ENCODE data around the gene FOXC2. TPM values are rescaled to one million over a fixed set of nuclear protein-coding genes. Genes with fewer than 3 reads are reported as not detected.

Gene FOXC2
- total RNA-seq, 1 donor from 2014 or later: 0.41 TPM

DNA sequence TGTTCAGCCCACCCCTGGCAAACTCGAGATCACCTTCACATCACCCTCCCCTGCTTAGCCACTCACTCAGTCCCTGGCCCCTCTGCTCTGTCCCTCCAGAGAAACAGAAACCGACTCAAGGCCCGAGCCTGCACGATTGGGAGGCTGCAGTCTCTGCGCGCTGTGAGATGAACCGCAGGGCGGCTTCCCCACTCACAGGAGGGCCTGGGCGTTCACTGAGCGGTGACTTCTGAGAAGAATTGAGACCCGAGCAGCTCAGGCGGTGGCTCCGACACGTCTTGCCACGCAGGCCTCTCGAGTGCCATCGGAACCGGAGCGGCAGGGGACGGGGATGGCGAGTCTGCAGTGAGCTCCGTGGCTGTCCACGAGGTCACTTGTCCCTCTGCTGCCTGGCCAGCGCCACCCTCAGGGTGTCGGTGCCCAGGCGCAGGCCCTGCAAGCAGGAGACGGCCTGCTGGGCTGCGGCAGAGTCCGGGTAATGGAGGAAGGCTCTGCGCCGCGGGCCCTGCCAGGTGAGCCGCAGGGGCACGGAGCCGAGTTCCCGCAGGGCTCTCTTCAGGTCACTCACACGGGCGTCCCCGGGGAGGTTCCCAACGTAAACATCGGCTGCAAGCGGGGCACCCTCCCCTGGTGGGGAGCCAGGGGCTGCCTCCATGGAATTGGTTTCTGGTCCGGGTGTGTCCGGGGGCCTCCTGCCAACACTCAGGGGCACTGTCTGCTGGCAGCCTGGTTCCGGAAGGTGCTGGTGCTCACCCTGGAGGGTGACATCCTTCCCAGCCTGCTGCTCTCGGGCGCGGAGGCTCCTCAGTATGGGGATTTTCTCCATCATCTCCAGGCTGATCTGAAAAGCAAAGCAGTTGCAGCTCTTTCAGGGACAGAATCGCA is 34.7 kb upstream of the FOXC2 start:
- FAIRE-seq: no peak
- no peak for DNase-seq (ENCODE audit: low spot score in 2 of 2)

DNA sequence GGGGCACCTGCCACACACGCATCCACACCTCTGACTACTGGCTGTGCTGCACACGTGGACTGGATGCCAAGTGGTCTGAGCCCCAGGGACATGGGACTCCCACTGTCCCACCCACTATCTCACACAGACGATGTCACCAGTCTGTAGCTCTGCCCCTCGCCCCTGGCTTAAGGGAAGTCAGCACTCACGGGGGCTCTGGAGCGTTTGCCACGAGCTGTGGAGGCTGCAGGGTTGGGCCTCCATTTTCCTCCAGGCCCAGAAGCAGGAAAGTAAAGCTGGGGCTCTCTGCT is 34.2 kb upstream of the FOXC2 start:
- no peak for DNase-seq (ENCODE audit: low spot score in 2 of 2)
- FAIRE-seq: no peak

DNA sequence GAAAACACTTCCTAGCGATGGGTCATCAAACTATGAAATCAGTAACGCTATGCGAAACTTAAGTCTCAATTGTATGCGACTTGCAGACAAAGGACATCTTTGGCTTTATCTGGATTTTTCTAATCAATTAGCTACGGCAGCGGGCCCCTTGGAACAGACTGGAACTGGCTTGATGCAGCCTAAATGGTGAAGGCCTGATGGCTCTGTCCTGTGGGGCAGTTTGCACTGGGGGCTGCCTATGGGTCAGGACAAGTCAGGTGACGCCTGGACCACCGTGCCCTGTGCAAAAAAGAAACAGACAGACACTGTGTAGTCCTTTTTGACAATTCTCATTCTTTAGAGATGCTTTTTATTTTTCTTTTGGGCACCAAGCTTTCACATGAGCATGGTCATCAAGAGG is 33.6 kb upstream of the FOXC2 start:
- DNase-seq (ENCODE audit: low spot score in 2 of 2) (no peak), FAIRE-seq (no peak)

DNA sequence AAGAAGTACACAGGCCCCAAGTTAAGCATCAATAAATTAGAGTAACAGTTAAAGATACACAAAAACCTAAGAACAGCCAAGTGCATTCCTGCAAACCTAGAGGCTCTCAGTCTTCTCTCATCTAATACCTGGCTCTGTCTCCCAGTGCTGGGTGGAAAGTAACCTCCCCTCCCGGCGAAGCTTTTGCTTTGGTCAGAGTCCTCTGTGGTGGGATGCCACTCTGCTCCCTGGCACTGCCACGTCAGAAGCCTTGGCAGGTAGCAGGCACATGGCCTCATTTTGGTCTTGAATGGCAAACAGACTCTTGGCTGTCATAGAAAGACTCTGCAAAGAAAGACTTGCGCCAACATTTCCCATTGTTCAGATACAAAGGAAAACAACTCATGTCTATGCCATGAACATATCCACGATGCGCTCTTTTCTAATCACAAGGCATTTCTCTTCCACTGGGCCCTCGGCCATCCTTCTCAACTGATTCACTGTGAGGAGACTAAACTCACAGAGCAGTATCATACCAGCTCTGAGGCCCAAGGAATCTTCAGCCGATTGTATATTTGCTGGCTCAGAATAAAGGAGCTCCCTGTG is 32.8 kb upstream of the FOXC2 start:
- FAIRE-seq (no peak), DNase-seq (ENCODE audit: low spot score in 2 of 2) (no peak)

DNA sequence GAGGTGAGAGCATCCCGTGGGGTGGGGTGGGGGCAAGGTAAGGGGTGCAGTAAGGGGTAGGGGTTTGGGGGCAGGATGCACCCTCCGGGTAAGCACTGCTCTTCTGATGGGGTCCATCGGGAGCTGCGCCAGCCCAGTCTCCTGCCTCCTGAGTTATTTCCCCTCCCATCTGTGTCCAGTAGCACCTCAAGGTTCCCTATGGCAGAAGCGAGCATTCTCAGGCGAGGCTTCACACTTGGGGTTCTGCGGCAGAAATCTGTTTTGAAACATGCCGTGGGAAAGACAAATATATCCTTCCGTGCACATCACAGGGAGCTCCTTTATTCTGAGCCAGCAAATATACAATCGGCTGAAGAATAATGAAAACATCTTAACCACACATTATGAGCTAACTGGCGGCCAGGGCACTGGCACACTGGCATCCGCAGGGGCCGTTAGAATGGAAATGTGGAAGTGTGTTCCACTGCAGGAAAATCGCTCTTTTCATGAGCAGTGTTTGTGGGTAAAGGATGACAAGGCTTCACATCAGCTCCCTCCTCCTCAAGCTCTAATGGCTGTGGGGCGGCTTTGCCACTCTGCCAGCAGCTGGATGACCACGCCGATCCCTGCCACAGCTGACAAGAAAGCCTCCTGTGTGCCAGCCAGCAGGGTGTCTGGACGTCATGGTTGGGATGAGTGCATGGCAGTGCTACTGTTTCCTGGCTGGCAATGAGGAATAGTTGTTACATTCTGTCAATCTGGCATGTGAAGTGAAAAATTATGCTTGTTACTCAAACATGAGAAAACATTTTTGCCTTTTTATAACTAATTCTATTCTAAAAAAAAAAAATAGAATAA is 31.6 kb upstream of the FOXC2 start:
- no peak for FAIRE-seq
- DNase-seq (ENCODE audit: low spot score in 2 of 2): peak in 1 of 2 donors; percentile 43

DNA sequence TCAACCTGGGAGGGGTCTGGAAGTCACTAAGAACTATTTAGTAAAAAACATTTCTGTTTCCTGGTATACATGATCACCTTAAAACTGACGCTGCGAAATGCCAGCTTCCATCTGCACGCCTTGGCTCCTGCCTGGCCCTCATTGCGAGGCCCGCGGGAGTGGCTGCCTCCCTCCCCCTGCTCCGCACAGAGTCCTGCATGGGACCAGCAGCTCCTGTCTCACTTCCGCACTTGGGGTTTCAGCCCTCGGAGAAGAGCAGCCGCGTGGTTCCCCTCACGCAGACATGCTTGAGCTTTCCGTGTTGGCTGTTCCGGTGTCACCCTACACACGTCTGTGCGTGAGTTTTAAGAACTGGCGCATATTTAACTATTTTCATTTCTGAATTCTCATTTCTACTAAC is 30.0 kb upstream of the FOXC2 start:
- no peak for FAIRE-seq
- DNase-seq (ENCODE audit: low spot score in 2 of 2): no peak

DNA sequence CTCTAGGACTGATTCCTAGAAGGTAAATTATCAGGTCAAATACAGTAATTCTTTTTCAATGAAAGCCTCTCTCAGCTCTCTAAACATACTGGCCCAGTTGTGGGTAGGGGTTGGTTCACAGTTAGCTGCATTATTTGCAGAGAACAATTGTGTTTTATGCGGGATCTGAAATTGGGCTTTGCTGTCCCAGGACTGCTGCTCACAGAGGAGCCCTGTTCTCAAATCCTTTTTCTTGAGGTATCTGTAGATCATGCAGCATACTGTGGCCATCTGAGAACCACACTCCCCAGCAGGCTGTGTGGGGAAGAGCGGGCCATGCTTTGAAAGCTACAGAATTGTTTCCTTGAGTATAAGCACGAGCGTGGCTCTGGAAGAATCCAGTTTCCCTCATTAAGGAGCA is 29.1 kb upstream of the FOXC2 start:
- no peak for FAIRE-seq
- no peak for DNase-seq (ENCODE audit: low spot score in 2 of 2)

DNA sequence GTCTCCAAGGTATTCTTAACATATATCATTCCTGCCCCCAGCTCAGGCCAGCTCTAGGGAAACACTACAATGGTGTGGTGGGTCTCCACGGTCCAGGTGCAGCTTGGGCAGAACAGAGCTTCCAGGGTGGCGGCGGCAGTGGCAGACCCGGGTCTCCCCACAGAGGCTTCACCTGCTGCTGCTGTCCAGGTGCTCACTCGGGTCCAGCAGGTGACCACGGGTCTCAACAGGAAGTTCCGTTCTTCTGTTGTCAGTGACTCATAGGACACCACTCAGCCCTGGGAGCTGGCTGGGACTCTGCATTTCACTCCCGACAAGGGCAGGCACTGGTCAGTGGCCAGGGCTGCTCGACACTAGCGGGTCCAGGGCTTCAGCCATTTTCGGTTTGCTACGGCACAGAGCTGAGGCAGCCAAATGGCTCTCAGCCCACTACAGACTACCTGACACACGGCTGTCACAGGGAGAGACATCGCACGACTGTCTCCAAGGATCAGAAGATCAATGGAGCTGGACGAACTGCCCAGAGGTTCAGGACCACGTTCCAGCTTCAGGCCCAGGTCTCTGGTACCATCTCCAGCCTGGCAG is 28.3 kb upstream of the FOXC2 start:
- DNase-seq (ENCODE audit: low spot score in 2 of 2) (no peak), FAIRE-seq (no peak)

DNA sequence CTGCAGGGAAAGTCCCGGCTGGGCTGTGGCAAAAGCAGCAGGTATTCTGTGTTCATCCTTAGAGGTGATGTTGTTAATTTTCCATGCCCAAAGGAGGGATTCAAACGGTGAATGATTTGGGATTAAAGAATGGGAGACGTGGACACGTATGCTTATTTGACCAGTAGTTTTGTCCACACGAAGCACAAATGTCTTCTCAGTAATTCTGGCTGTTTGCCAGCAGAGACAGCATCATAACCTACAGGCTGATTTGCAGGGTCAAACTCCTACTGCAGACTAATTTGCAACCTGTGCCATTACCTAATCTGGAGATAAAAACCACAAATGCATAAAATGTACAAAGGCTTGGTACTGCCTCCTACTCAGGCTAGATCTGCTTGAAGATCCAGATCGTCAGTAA is 25.7 kb upstream of the FOXC2 start:
- FAIRE-seq (no peak), DNase-seq (ENCODE audit: low spot score in 2 of 2) (no peak)

DNA sequence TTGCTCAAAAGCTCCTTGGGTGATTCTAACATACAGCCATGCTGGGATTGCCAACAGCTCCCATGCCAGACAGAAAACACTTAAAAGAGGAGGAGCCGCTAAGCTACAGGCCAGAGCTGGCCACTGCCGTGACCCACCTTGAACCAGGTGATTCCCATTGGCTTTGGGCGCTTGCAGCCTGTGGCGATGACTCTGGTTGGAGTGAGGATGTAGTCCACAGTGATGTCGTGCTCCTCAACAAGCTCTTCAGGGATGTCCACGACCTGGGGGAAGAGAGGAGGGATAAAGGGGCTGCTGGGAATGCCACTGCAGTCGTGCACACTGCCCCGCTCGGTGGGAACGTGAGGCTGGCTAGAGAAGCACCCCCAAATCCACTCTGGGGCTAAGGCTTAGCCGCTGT is 25.1 kb upstream of the FOXC2 start:
- no peak for DNase-seq (ENCODE audit: low spot score in 2 of 2)
- no peak for FAIRE-seq

DNA sequence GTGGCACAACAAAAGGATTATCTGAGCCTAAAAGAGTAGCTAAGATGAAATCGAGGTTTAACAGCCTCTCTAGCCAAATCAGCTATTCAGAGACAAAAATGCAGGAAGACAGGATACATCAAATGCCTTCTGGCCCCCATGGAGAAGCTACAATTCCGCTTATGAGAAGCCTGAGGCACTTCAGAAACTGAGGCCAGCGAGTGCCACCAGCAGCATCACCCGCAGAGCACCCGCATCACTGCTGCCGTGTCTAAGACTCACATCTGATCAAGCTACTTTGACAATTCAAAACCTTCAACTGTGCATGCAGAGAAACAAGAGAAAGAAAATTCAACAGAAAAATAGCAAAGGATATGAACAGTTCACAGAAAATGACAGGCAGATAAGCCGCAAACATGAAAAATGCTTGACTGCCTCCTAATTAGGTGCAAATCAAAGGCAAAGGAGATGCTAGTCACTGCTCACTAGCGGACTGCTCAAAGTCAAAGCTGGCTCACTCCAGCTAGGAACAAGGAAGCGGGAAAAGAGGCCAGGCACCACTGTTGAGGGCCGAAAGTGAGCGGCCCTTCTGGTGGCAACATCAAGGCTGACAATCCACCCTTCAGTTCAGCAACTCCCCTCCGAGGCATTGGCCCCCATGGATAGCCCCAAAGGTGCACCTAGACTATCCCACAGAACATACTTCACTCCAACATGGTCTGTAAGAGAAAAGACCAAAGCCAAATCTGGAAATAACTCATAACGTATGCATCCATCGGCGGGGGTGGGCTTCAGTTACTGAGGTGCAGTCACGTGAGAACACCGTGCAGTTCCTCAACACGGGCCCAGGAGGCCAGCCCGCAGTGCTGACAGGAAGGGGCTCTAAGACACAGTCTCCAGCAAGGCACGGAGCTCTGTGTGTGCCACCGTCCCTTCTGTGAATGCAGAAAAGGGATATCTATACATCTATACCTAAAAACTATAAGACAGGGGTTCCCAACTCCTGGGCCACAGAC is 23.6 kb upstream of the FOXC2 start:
- FAIRE-seq: no peak
- DNase-seq (ENCODE audit: low spot score in 2 of 2): no peak

DNA sequence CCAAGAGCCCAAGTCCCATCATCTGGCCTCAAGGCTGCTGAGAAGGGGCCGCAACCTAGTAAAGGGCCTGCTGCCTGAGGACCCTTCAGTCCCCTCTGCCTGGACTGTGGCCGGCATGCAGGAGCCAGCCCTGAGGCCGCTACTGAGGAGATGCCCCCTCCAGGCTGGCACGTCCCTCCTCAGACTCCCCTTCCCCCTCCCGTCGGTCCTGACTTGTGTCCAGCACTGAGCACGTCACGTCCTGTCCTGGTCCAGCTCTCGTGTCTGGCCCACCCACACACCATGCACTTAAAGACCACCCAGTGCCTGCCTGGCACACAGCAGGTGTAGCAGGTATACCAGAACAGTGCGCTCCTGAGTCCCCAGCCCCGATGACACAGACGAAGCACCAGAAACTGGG is 21.1 kb upstream of the FOXC2 start:
- DNase-seq (ENCODE audit: low spot score in 2 of 2) (no peak), FAIRE-seq (no peak)

DNA sequence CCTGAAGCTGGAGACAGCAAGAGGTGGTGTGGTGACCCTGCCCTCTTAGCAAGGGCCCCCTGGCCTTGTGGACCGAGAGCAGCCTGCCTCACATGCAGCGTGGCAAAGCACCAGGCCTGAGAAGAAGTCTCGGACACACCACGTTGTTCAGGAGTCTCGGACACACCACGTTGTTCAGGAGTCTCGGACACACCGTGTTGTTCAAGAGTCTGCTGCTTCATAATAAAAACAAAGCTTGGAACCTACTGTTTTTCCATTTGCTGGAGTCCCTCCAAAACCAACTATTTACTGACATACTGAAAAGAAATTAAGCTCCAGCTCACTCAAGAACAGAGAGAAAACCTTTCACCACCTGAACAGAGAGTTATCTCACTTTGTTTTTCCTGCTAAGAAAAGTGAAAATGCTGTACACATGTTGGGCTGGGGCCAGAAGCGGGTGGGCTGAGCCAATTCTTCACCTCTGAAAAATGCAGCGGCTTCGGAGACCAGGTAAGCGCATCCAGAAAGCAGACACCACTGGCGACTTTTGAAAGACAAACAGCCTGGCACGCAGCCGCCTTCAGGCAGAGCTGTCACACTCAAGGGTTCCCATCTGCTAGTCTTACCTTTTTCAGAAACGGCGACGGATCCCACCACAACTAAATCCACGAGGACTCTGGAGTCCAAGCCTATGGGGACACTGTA is 20.5 kb upstream of the FOXC2 start:
- no peak for DNase-seq (ENCODE audit: low spot score in 2 of 2)
- FAIRE-seq: no peak

DNA sequence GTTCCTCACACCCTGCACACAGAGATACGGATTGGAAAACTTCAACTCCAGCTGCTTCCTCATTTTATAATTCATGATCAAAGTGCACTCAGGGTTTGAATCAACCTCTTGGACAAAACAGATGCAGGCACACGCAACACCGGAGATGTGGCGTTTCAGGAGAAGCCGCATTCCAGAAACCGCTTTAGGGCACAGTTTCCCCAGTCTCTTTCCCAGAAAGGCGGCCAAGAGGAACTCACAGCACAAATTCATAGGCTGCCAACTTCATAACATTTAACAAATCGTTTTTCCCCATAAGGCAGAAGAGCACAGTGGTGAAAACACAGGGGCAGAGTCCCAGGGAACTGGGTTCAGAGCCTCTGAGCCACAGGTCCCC is 20.0 kb upstream of the FOXC2 start:
- FAIRE-seq (no peak), DNase-seq (ENCODE audit: low spot score in 2 of 2) (no peak)

DNA sequence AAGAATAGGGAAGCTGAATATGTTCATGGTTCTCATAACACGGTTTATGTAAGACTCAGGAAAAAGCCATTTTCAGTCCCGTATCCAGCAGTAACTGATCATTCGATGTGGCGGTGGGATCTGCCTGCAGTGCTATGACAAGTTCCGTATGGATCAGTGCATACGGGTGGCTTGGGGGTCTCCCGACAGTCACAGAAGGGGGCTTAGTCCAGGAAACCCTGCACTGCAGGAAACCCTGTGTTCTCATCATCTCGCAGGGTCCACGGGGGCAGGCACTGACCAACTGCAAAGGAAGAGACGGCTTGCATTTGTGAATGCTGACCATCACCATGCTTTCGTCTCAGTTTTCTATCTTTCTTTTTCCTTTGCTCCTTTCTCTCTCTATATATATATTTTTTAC is 19.3 kb upstream of the FOXC2 start:
- FAIRE-seq: no peak
- DNase-seq (ENCODE audit: low spot score in 2 of 2): no peak

DNA sequence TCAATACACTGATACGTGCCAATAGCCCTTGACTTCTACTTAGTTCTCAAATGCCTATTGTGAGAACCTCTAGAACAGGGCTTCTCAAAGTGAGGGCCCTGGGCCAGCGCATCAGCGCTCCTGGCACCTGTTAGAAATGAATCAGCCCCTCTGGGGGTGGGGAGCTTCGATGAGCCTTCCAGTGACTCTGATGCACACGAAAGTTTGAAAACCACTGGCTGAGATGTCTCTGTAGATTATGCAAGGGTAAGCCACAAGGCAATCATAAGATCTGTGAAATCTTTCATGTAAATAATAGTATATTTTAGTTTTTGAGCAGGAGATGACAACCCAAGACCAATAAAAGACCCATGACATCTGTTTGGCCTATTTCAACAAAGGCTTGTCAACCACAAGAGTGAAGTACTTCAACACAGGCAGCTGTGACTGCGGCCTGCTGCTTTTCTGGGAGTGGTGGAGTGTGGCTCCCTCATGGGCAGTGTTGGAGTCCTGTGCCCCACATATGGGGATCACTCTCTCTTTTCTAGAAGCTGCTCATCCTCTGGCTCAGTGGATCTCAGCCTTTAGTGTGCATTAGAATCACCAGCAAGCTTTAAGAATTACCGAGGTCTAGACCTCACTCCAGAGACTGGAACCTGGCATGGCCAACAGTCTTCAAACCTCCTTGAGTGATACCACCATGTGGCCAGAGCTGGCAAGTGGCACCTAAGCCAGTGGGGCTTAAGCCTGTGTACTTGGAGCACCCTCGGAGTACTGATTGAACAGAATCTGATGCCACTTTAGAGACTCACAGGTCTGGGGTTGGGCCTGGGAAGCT is 17.3 kb upstream of the FOXC2 start:
- DNase-seq (ENCODE audit: low spot score in 2 of 2) (no peak), FAIRE-seq (no peak)

DNA sequence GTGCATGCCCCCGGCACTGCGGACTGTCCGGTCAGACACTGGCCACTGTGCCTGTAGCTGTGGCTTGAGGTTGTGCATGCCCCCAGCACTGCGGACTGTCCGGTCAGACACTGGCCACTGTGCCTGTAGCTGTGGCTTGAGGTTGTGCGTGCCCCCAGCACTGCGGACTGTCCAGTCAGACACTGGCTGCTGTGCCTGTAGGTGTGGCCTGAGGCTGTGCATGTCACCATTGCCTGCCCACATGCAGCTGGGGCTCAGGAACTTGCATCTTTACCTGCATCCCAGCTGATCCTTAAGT is 16.8 kb upstream of the FOXC2 start:
- no peak for DNase-seq (ENCODE audit: low spot score in 2 of 2)
- FAIRE-seq: no peak

DNA sequence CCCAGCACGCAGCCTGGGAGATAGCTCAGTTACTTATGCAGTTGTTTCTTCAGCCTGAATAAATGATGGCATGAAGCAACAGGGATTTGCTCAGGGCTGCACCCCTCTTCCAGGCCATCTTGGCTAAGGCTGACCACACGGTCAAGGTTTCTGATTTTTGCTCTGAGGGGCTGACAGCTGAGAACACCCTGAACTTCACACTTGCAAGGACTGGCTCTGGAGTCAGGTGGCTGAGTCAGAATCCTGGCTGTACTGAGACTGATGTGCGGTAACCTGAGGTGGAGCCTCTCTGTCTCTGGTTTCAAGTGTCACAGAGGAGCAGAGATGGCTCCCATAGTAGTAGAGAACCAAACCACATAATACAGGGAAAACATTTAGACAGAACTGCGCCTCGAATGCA is 16.3 kb upstream of the FOXC2 start:
- DNase-seq (ENCODE audit: low spot score in 2 of 2): no peak
- FAIRE-seq: no peak

DNA sequence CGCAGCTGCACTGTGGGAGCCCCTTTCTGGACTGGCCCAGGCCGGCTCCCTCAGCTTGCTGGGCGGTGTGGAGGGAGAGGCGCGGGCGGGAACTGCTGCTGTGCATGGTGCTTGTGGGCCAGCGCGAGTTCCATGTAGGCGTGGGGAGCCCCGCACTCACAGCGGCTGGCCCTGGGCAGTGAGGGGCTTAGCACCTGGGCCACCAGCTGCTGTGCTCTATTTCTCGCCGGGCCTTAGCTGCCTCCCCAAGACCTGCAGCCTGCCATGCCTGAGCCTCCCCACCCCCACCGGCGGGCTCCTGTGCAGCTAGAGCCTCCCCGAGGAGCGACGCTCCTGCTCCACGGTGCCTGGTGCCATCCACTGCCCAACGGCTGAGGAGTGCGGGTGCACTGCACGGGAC is 13.3 kb upstream of the FOXC2 start:
- FAIRE-seq: no peak

More for the DNA sequence above, 13.3 kb upstream of the FOXC2 start:
- DNase-seq (ENCODE audit: low spot score in 2 of 2): no peak

Measured in frontal cortex (tissue), 4 donors.